PC-3 (cell line): ENCODE data around the gene TSNAXIP1.

Source experiments
- EZH2 ChIP-seq: fragments of 300-600 bp; sonication (generic); IDR thresholded peaks from one replicate; pipeline ENCODE4 v1.6.1; 2017; ENCODE audit warnings: antibody characterized with exemption, mild to moderate bottlenecking, low read length; ENCODE audit not compliant: unreplicated experiment
- EZH2phosphoT487 ChIP-seq: fragments of 300-600 bp; sonication (generic); IDR thresholded peaks from 2 replicates; pipeline ENCODE4 v1.6.1; 2018; ENCODE audit warnings: mild to moderate bottlenecking, antibody characterized with exemption, low read length, borderline replicate concordance
- TF ChIP-seq, protein P1 (sequence below): fragments of 300-600 bp; sonication (generic); conservative IDR thresholded peaks from 2 replicates; pipeline ENCODE4 v1.5.1; 2017; ENCODE audit warnings: antibody characterized with exemption, low read depth, mild to moderate bottlenecking, low read length

DNA sequence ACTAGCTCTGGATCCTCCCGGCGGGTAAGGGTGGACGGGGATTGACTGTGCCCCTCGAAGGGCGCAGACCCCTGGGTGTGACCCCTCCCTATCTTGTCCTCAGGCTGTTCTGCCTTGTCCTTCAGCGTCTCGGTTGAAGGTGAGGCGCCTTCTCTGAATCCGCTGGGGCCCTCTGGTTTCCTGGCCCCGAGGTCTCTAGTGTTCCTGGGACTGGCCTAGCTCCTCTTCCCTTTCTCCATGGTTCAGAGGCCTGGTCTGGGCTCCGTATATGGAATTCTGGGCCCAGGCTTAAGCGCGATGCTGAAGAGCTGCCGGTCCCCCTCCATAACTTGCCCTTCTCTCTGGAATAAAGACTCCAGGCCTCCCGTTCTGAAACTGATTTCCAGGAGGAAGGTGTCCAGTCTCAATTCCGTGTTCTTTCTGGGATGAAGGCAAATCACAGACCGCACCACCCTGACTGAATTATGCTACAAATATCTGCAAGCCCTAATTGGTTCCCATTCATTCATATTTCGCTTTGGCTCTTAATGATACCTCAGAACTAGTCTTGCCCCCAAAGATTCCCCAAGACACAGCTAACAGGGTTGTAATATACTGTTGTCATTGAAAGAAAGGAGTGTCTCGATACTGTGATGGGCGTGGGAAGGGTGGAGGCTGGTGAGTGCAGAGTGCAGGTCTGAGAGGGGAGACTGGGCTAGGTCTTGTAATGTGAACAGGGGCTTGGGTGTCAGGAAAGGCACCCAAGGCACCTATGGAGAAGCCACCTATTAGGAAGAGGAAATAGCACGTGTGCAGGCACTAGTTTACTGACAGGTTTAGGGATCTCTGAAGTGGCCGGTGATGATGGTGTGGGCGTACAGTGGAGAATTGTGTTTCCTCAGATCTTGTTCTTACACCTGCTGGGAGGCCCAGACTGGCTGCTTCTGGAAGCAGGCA lies 67.0 kb downstream of the TSNAXIP1 start:
- TF ChIP-seq EZH2 (no peak), EZH2phosphoT487 (no peak)
- TF ChIP-seq, protein P1, sequence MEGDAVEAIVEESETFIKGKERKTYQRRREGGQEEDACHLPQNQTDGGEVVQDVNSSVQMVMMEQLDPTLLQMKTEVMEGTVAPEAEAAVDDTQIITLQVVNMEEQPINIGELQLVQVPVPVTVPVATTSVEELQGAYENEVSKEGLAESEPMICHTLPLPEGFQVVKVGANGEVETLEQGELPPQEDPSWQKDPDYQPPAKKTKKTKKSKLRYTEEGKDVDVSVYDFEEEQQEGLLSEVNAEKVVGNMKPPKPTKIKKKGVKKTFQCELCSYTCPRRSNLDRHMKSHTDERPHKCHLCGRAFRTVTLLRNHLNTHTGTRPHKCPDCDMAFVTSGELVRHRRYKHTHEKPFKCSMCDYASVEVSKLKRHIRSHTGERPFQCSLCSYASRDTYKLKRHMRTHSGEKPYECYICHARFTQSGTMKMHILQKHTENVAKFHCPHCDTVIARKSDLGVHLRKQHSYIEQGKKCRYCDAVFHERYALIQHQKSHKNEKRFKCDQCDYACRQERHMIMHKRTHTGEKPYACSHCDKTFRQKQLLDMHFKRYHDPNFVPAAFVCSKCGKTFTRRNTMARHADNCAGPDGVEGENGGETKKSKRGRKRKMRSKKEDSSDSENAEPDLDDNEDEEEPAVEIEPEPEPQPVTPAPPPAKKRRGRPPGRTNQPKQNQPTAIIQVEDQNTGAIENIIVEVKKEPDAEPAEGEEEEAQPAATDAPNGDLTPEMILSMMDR: no peak
